T-helper 17 cell (primary cell): ENCODE data around the gene PCSK9. TPM values are rescaled to one million over a fixed set of nuclear protein-coding genes. Genes with fewer than 3 reads are reported as not detected.
"Not testable (repeated sequence)": the region's sequence is repeated elsewhere in the genome, so short reads cannot be mapped to it uniquely, and the experiment has no call there.

Source experiments
- ATAC-seq: fragments of 150-1000 bp; cut with Tn5 transposase; 2 replicates; pipeline ENCODE4 v1.10.0; 2021; ENCODE audit warnings: mild to moderate bottlenecking, moderate library complexity
- DNase-seq, 3 donors: peaks; one replicate each; pipeline versions ENCODE4 v3.0.0 to v3.0.0-alpha.2; 2020 to 2021
- H3K9me3 ChIP-seq: one replicate; pipeline ENCODE4 v1.7.0; 2013; ENCODE audit warnings: low read length, mild to moderate bottlenecking; ENCODE audit not compliant: control insufficient read depth, poor library complexity, severe bottlenecking
- H3K27ac Mint-ChIP-seq: one replicate; pipeline ENCODE4 v1.8.0; 2022; ENCODE audit warnings: mild to moderate bottlenecking, moderate library complexity, mixed read lengths
- H3K27me3 Mint-ChIP-seq: one replicate; pipeline ENCODE4 v1.8.0; 2022; ENCODE audit warnings: mixed read lengths
- H3K36me3 Mint-ChIP-seq: one replicate; pipeline ENCODE4 v1.8.0; 2022; ENCODE audit warnings: low read depth, mixed read lengths
- H3K4me1 Mint-ChIP-seq: one replicate; pipeline ENCODE4 v1.8.0; 2022; ENCODE audit warnings: mild to moderate bottlenecking, mixed read lengths
- H3K4me3 Mint-ChIP-seq: one replicate; pipeline ENCODE4 v1.8.0; 2022; ENCODE audit warnings: mild to moderate bottlenecking, moderate library complexity, mixed read lengths
- total RNA-seq, 4 donors: library from RNA in 2 of 4; stranded (reverse) in 2 of 4; gene quantifications; one replicate each; pipeline ENCODE4 v1.2.3 and lab custom pipeline; 2022 to 2026

The PCSK9 gene
- total RNA-seq, 2 donors from 2014 or later: not detected

DNA sequence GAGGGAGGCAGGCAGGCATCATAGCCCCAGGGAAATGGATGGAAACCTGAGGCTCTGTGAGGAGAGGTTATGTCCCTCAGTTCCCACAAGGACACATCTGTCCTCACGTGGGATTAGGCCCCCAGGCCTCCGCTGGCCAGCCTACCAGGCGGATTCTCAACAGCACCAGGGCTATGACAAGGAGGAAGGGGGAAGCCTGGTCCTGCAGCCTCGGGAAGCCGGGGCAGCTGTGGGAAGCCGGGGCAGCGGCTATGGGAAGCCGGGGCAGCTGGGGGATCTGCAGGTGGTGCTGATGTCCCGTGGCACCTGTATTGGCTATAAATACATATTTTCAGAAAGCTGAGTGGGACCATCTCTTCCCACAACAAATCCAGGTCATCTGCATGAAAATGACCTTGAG is 21.0 kb upstream of the PCSK9 start:
- no peak for DNase-seq
- Mint-ChIP-seq H3K27me3 (peaks cover 71% of the 10 kb centered on the region), H3K4me3 (no peak overlapping the region), H3K36me3 (peaks cover 4% of the 10 kb centered on the region), H3K27ac (no peak overlapping the region), H3K4me1 (peaks cover 7% of the 10 kb centered on the region)
- no peak for ATAC-seq
- H3K9me3 ChIP-seq: no peaks in the 10 kb centered on the region

DNA sequence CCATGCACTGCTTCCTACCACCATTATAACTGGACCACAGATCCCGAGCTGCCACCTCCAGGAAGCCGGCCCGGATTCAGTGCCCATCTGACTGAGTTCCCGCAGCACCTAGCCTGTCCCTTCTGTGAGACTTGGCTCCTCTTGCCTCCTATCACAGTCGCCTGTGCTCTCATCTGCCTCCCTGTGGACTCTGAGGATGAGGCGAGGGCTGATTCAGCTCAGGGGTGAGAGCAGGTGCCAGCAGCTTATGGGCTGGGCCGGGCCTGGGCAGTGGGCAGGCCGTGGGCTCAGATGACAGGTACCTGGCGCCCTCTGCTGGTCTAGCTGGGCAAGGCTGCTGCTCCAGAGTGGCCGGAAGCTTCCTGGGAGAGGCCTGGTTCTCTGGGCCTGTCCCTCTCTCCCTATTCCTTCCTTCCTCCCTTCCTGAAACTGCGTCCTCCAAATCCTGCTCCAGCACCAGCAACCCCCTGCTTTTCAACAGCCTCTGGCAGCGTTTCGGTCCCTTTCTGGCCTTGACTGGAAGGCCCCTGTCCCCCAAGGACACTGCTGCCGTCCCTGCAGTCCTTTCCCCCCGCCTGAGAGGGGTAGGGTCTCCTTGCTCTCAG is 17.3 kb upstream of the PCSK9 start:
- DNase-seq (peak; percentile 31 to 55 (median 48)), ATAC-seq (peak; percentile 94)
- H3K9me3 ChIP-seq: no peaks in the 10 kb centered on the region
- H3K36me3 Mint-ChIP-seq: no peaks in the 10 kb centered on the region
- peaks cover 56% of the 10 kb centered on the region for H3K27me3 Mint-ChIP-seq
- no peak overlapping the region for H3K27ac Mint-ChIP-seq
- H3K4me1 Mint-ChIP-seq: peaks cover 12% of the 10 kb centered on the region
- no peak overlapping the region for H3K4me3 Mint-ChIP-seq

GRCh38 chr1:55024163-55024562 is 15.2 kb upstream of the PCSK9 start:
- Mint-ChIP-seq H3K27me3 (peaks cover 44% of the 10 kb centered on the region), H3K27ac (peak overlapping the region; percentile 4), H3K4me1 (peaks cover 12% of the 10 kb centered on the region)
- not testable (repeated sequence) for H3K36me3 Mint-ChIP-seq, ATAC-seq, H3K9me3 ChIP-seq, H3K4me3 Mint-ChIP-seq, DNase-seq

DNA sequence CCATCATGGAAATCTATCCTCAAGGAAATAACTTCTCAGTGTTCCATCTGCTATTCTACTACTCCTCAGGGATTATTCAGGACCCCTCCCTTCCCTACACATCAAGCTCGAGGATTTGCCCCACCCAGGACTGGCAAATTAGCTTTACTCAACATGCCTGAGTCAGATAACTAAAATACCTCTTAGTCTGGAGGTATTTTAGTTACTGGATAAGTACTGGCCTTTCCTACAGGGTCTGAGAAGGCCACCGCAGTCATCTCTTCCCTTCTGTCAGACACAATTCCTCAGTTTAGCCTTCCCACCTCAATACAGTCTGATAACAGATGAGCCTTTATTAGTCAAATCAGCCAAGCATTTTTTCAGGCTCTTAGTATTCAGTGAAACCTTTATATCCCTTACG is 12.7 kb upstream of the PCSK9 start:
- Mint-ChIP-seq H3K27ac (peak overlapping the region; percentile 6), H3K27me3 (peaks cover 50% of the 10 kb centered on the region), H3K4me1 (peaks cover 16% of the 10 kb centered on the region)
- not testable (repeated sequence) for DNase-seq, ATAC-seq, H3K9me3 ChIP-seq, H3K36me3 Mint-ChIP-seq, H3K4me3 Mint-ChIP-seq

GRCh38 chr1:55031098-55031497 is 8.2 kb upstream of the PCSK9 start:
- H3K4me1 Mint-ChIP-seq, H3K27ac Mint-ChIP-seq, DNase-seq: not testable (repeated sequence)

DNA sequence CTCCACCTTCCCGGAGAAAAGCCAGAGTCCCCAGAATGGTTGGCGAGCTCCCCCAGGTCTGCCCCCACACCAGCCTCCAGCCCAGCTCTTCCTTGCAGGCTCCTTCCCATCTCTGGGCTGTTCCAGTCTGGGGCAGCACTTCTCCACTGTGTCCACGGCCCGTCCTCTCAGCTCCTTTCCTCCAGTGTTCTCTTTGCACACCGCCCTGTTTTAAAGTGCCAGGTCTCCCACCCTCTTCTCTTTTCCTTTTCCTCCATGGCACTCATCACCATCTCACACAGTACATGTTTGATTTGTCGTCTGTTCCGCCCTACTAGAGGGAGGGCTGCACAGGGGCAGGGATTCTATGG is 6.1 kb upstream of the PCSK9 start:
- DNase-seq (no peak), ATAC-seq (no peak)
- Mint-ChIP-seq H3K27me3 (peaks cover 90% of the 10 kb centered on the region), H3K27ac (no peak overlapping the region), H3K4me1 (peaks cover 7% of the 10 kb centered on the region), H3K36me3 (peaks cover 11% of the 10 kb centered on the region), H3K4me3 (no peak overlapping the region)
- no peaks in the 10 kb centered on the region for H3K9me3 ChIP-seq

More at GRCh38 chr1:55031098-55031497, 8.2 kb upstream of the PCSK9 start:
- ATAC-seq, H3K9me3 ChIP-seq, H3K4me3 Mint-ChIP-seq, H3K36me3 Mint-ChIP-seq: not testable (repeated sequence)
- peaks cover 69% of the 10 kb centered on the region for H3K27me3 Mint-ChIP-seq

- Mint-ChIP-seq H3K36me3 (peaks cover 11% of the 10 kb centered on the region), H3K4me3 (no peak overlapping the region), H3K4me1 (peaks cover 7% of the 10 kb centered on the region), H3K27me3 (peaks cover 98% of the 10 kb centered on the region), H3K27ac (no peak overlapping the region)
- no peaks in the 10 kb centered on the region for H3K9me3 ChIP-seq
- ATAC-seq (no peak), DNase-seq (no peak)
These were observed 4.7 kb upstream of the PCSK9 start for GRCh38 chr1:55034476-55035133.

DNA sequence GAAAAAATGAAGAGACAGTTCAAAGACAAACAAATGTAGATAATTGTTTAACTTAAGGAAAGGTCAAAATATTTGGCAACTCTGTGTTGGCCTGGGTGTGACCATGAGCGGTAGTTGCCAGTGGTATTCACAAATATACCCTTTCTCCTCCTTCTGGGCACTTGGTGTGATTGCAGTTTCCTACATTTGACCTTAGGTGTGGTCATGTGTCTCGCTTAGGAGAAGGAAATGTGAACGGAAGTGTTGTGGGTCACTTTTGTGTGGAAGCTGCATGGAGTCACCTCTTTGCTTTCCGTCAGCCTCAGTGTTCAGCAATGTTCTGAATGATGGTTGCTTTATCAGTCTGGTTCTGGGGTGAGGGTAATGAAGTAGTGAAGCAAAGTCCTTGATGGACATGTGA is 3.4 kb upstream of the PCSK9 start:
- H3K27ac Mint-ChIP-seq: no peak overlapping the region
- no peak for DNase-seq
- peaks cover 8% of the 10 kb centered on the region for H3K36me3 Mint-ChIP-seq
- H3K4me1 Mint-ChIP-seq: peaks cover 3% of the 10 kb centered on the region
- no peak overlapping the region for H3K4me3 Mint-ChIP-seq
- H3K9me3 ChIP-seq: no peaks in the 10 kb centered on the region
- ATAC-seq: no peak
- peaks cover 98% of the 10 kb centered on the region for H3K27me3 Mint-ChIP-seq

GRCh38 chr1:55037733-55038551 is 1.4 kb upstream of the PCSK9 start:
- DNase-seq (no peak), ATAC-seq (no peak)
- peaks cover 3% of the 10 kb centered on the region for H3K4me1 Mint-ChIP-seq
- peaks cover 6% of the 10 kb centered on the region for H3K36me3 Mint-ChIP-seq
- H3K4me3 Mint-ChIP-seq: no peak overlapping the region
- no peaks in the 10 kb centered on the region for H3K9me3 ChIP-seq
- H3K27me3 Mint-ChIP-seq: peaks cover 96% of the 10 kb centered on the region
- no peak overlapping the region for H3K27ac Mint-ChIP-seq

DNA sequence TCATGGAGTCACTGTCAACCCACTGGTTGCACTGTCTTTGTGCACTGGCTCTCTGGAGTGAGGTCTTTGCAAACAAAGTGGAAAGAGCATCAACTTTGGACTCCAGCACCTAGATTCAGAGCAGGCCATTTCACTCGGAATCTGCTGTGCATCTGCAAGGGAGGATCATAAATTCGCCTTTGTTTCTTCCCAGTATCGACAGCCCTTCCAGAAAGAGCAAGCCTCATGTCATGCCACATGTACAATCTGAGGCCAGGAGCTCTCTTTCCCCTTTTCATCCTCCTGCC is 853 bp upstream of the PCSK9 start:
- no peak for DNase-seq
- peaks cover 3% of the 10 kb centered on the region for H3K4me1 Mint-ChIP-seq
- no peak overlapping the region for H3K27ac Mint-ChIP-seq
- ATAC-seq: no peak
- peaks cover 94% of the 10 kb centered on the region for H3K27me3 Mint-ChIP-seq
- no peaks in the 10 kb centered on the region for H3K9me3 ChIP-seq
- H3K36me3 Mint-ChIP-seq: peaks cover 3% of the 10 kb centered on the region
- no peak overlapping the region for H3K4me3 Mint-ChIP-seq

DNA sequence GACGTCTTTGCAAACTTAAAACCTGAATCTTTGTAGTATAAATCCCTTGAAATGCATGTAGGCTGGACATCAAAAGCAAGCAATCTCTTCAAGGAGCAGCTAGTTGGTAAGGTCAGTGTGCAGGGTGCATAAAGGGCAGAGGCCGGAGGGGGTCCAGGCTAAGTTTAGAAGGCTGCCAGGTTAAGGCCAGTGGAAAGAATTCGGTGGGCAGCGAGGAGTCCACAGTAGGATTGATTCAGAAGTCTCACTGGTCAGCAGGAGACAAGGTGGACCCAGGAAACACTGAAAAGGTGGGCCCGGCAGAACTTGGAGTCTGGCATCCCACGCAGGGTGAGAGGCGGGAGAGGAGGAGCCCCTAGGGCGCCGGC is 390 bp upstream of the PCSK9 start:
- no peak overlapping the region for H3K27ac Mint-ChIP-seq
- peaks cover 3% of the 10 kb centered on the region for H3K4me1 Mint-ChIP-seq
- peaks cover 3% of the 10 kb centered on the region for H3K36me3 Mint-ChIP-seq
- DNase-seq (no peak), ATAC-seq (no peak)
- H3K4me3 Mint-ChIP-seq: no peak overlapping the region
- no peaks in the 10 kb centered on the region for H3K9me3 ChIP-seq
- H3K27me3 Mint-ChIP-seq: peaks cover 93% of the 10 kb centered on the region

- peak overlapping the region; percentile 9 for H3K4me3 Mint-ChIP-seq
- peaks cover 80% of the 10 kb centered on the region for H3K27me3 Mint-ChIP-seq
- no peaks in the 10 kb centered on the region for H3K9me3 ChIP-seq
- peaks cover 3% of the 10 kb centered on the region for H3K4me1 Mint-ChIP-seq
- H3K36me3 Mint-ChIP-seq: peaks cover 3% of the 10 kb centered on the region
- ATAC-seq (no peak), DNase-seq (no peak)
- no peak overlapping the region for H3K27ac Mint-ChIP-seq
These were observed 960 bp downstream of the PCSK9 start for GRCh38 chr1:55040083-55040932.

DNA sequence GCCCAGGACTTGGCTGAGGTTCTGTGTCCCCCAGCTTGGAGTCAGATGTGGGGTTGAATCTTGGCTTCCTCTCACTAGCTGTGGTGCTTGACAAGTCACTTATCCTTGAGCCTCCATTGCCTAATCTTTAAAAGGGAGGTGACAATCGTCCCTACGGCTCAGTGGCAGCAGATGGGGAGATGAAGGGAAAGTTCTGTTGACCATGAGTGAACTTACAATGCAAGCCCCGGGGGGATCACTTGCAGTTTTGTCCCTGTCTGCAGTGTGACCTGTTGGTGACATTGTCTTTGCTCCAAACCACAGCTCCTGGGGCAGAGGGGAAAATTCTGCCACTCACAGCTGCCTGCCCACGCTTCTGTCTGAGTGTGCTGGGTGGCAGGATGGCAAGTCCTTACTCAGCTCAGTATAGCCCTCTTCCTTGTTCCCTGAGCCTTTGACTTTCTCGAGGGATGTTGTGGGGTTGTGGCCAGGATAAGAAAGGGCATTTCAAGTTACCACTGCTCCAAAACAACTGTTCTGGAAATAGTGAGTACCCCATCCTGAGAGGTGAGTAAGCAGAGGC is 1.7 kb downstream of the PCSK9 start:
- H3K36me3 Mint-ChIP-seq: peaks cover 3% of the 10 kb centered on the region
- H3K27me3 Mint-ChIP-seq: peaks cover 73% of the 10 kb centered on the region
- H3K9me3 ChIP-seq: no peaks in the 10 kb centered on the region
- no peak overlapping the region for H3K4me3 Mint-ChIP-seq
- DNase-seq (no peak), ATAC-seq (no peak)
- H3K27ac Mint-ChIP-seq: no peak overlapping the region
- H3K4me1 Mint-ChIP-seq: peaks cover 3% of the 10 kb centered on the region
